HCT116 (cell line): ENCODE data around the gene TBC1D2. TPM values are rescaled to one million over a fixed set of nuclear protein-coding genes. Genes with fewer than 3 reads are reported as not detected.

Experiments
- ATAC-seq: fragments of 200-7000 bp; cut with Tn5 transposase; 2 replicates; pipeline ENCODE4 v1.9.1; 2020; ENCODE audit warnings: mild to moderate bottlenecking, moderate library complexity
- BruUV-seq: library from RNA; stranded (reverse); fragments of 400-500 nt; replicated peaks from 2 replicates; lab custom pipeline; 2021; lab: Mats Ljungman, UMichigan
- CTCF ChIA-PET: fragments of 300-600 bp; sonication (Branson Sonifier 250); formaldehyde crosslinking; loops from one replicate; lab custom pipeline; 2021; ENCODE audit warnings: antibody characterized with exemption; lab: Charles Lee
- POLR2A ChIA-PET: fragments of 300-600, 350-600 bp; sonication (Branson Sonifier 250); formaldehyde crosslinking; loops from one replicate; lab custom pipeline; 2021; ENCODE audit warnings: antibody characterized with exemption; lab: Charles Lee
- RAD21 ChIA-PET, 2 experiments: fragments of 300-600 bp; sonication (Branson Sonifier 250); formaldehyde crosslinking; loops; one replicate each; lab custom pipeline; 2023; ENCODE audit warnings: low total read pairs in 2 of 2; ENCODE audit not compliant: uncharacterized antibody in 2 of 2, unreplicated experiment in 2 of 2, low non-redundant PET in 1 of 2; lab: Charles Lee
- DNase-seq: peaks from one replicate; pipeline ENCODE4 v3.0.0-alpha.2; 2010; ENCODE audit warnings: low read depth, low spot score
- H2AFZ ChIP-seq: fragments of 200-600 bp; shearing (Covaris generic), sonication (generic); 2 replicates; pipeline ENCODE4 v1.6.1; 2017; ENCODE audit warnings: low read depth, mixed run types, mixed read lengths, antibody characterized with exemption, low read length; ENCODE audit not compliant: poor library complexity, severe bottlenecking
- H3K27ac ChIP-seq: 2 replicates; pipeline ENCODE4 v1.5.1; 2012; ENCODE audit warnings: low read depth, low read length
- H3K27me3 ChIP-seq: fragments of 200-600 bp; sonication (generic); 2 replicates; pipeline ENCODE4 v1.6.1; 2016; ENCODE audit warnings: mixed run types, low read length, mixed read lengths; ENCODE audit not compliant: insufficient read depth
- H3K36me3 ChIP-seq, 2 experiments: fragments of 200-500 bp in 1 of 2; fragments of 200-600 bp in 1 of 2; sonication (Bioruptor generic) in 1 of 2; sonication (generic) in 1 of 2; 2 replicates each; pipeline versions ENCODE4 v1.5.1 to v1.6.1; 2014 to 2016; ENCODE audit warnings: low read length in 2 of 2, inconsistent platforms in 1 of 2, mixed read lengths in 1 of 2, mixed run types in 1 of 2; ENCODE audit not compliant: insufficient read depth in 2 of 2, control insufficient read depth in 1 of 2
- H3K4me1 ChIP-seq, 2 experiments: fragments of 200-600 bp in 1 of 2; sonication (generic) in 1 of 2; 2 replicates each; pipeline versions ENCODE4 v1.5.1 to v1.6.1; 2012 to 2017; ENCODE audit warnings: low read length in 2 of 2, inconsistent platforms in 1 of 2, mild to moderate bottlenecking in 1 of 2, mixed read lengths in 1 of 2, mixed run types in 1 of 2, moderate library complexity in 1 of 2; ENCODE audit not compliant: insufficient read depth in 2 of 2, control insufficient read depth in 1 of 2
- H3K4me2 ChIP-seq: fragments of 200-600 bp; sonication (generic); 2 replicates; pipeline ENCODE4 v1.6.1; 2017; ENCODE audit warnings: mixed run types, low read length, mixed read lengths
- H3K4me3 ChIP-seq, 2 experiments: fragments of 200-600 bp in 1 of 2; sonication (generic) in 1 of 2; replicated peaks in 1 of 2; 2 replicates each; pipeline ENCODE4 v1.5.1; 2011 to 2016; ENCODE audit warnings: low read length in 2 of 2, control low read depth in 1 of 2, low read depth in 1 of 2, mild to moderate bottlenecking in 1 of 2, mixed read lengths in 1 of 2, mixed run types in 1 of 2
- H3K79me2 ChIP-seq: fragments of 200-600 bp; sonication (generic); 2 replicates; pipeline ENCODE4 v1.6.1; 2017; ENCODE audit warnings: mild to moderate bottlenecking, mixed run types, low read length, moderate library complexity, mixed read lengths; ENCODE audit not compliant: insufficient read depth
- H3K9ac ChIP-seq: fragments of 200-600 bp; sonication (generic); 2 replicates; pipeline ENCODE4 v1.6.1; 2016; ENCODE audit warnings: low read length, mixed read lengths
- H3K9me2 ChIP-seq: fragments of 200-600 bp; sonication (generic), shearing (Covaris generic); 2 replicates; pipeline ENCODE4 v1.6.1; 2017; ENCODE audit warnings: mixed run types, mild to moderate bottlenecking, moderate library complexity; ENCODE audit not compliant: insufficient read depth
- H3K9me3 ChIP-seq, 2 experiments: fragments of 200-500 bp in 1 of 2; fragments of 200-600 bp in 1 of 2; sonication (Bioruptor generic) in 1 of 2; sonication (generic) in 1 of 2; 2 replicates each; pipeline ENCODE4 v1.6.1; 2014 to 2017; ENCODE audit warnings: low read length in 2 of 2, mixed read lengths in 2 of 2, inconsistent platforms in 1 of 2, low read depth in 1 of 2, mild to moderate bottlenecking in 1 of 2, mixed run types in 1 of 2, moderate library complexity in 1 of 2; ENCODE audit not compliant: control insufficient read depth in 1 of 2, insufficient read depth in 1 of 2
- H4K20me1 ChIP-seq: fragments of 200-600 bp; sonication (generic), shearing (Covaris generic); 2 replicates; pipeline ENCODE4 v1.6.1; 2017; ENCODE audit warnings: mixed run types, mild to moderate bottlenecking, moderate library complexity; ENCODE audit not compliant: insufficient read depth
- ELF1 ChIP-seq: IDR thresholded peaks from 2 replicates; pipeline ENCODE4 v1.6.1; 2012; ENCODE audit warnings: low read depth, borderline replicate concordance
- FOSL1 ChIP-seq: IDR thresholded peaks from 2 replicates; pipeline ENCODE4 v1.6.1; 2012; ENCODE audit warnings: low read depth
- JUND ChIP-seq: IDR thresholded peaks from 2 replicates; pipeline ENCODE4 v1.6.1; 2012
- RAD21 ChIP-seq: IDR thresholded peaks from 2 replicates; pipeline ENCODE4 v1.6.1; 2012; ENCODE audit warnings: low read depth, mild to moderate bottlenecking
- SIN3A ChIP-seq: IDR thresholded peaks from 2 replicates; pipeline ENCODE4 v1.6.1; 2012; ENCODE audit warnings: low read depth
- TCF7L2 ChIP-seq: IDR thresholded peaks from 2 replicates; pipeline ENCODE4 v1.7.0; 2011; ENCODE audit warnings: borderline replicate concordance, inconsistent platforms; ENCODE audit not compliant: insufficient read depth, insufficient read length; ENCODE audit errors: extremely low read depth
- ZNF274 ChIP-seq: fragments of 200-500 bp; sonication (Bioruptor generic); IDR thresholded peaks from 2 replicates; pipeline ENCODE4 v1.6.1; 2014; ENCODE audit warnings: mild to moderate bottlenecking, low read depth, low read length, inconsistent platforms
- intact Hi-C: fragments of 100-400 bp; cut with micrococcal nuclease; formaldehyde crosslinking; loops from 2 replicates; pipeline ENCODE4 v1.10.0; 2022
- total RNA-seq: library from RNA; stranded (reverse); gene quantifications from one replicate; pipeline ENCODE4 v1.2.1, GENCODE V29; 2021; ENCODE audit not compliant: unreplicated experiment
- TF ChIP-seq, protein P1 (sequence below): IDR thresholded peaks from 2 replicates; pipeline ENCODE4 v1.6.1; 2012
- TF ChIP-seq, protein P2 (sequence below), 3 experiments: fragments of 200-600 bp in 1 of 3; sonication (generic) in 1 of 3; IDR thresholded peaks in 2 of 3; conservative IDR thresholded peaks in 1 of 3; 2 replicates each; pipeline ENCODE4 v1.5.1; 2012 to 2017; ENCODE audit warnings: low read depth in 2 of 3, low read length in 2 of 3, antibody characterized with exemption in 1 of 3, borderline replicate concordance in 1 of 3, control low read depth in 1 of 3, mild to moderate bottlenecking in 1 of 3, mixed read lengths in 1 of 3, mixed run types in 1 of 3, moderate library complexity in 1 of 3; ENCODE audit not compliant: insufficient read depth in 1 of 3

Gene TBC1D2
- total RNA-seq, 1 experiment from 2014 or later: 9.8 TPM

DNA sequence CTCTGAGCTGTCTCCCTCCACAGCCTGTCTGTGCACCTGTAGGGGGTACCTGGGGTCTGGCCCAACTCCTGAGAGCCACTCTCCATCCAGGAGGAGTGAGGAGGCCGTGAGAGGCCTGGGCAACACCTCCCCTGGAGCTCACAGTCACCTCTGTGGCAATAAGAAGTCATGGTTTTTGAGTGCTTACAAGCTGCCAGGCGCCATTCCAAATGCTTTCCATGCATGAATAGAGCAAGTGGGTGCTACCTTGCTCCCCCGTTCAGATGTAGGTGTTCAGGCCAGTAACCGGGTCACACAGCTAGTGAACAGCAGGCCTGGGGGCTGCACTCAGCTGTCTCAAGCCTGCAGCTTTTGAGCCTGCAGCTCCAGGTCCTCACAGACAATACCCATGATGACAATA is 93.6 kb downstream of the TBC1D2 start (continued):
- TF ChIP-seq, protein P1, sequence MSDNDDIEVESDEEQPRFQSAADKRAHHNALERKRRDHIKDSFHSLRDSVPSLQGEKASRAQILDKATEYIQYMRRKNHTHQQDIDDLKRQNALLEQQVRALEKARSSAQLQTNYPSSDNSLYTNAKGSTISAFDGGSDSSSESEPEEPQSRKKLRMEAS: no peak
- no peak for TF ChIP-seq ZNF274
- no peak for TF ChIP-seq TCF7L2
- TF ChIP-seq ELF1: no peak
- no peak for TF ChIP-seq FOSL1

DNA sequence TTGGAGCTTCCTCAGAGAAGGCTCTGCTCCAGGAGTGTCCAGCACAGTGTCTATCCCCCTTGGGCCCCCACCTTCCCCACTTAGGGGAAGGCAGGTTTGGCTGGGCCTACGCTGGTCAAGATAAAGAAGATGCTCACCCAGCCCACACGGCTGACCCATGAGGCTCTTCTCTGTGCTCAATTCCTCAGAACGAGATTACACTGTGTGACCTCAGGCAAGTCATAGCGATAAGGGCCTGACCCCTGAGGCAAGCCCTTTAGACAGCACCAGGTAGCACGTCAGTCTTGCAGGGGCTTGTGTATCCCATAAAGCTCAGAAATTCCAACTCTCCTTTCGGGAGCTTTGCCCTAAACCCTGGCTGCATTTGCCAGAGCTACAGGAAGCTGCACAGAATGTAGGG is 95.7 kb downstream of the TBC1D2 start:
- no peaks in the 10 kb centered on the region for H4K20me1 ChIP-seq
- H2AFZ ChIP-seq: no peak overlapping the region
- TF ChIP-seq RAD21: no peak
- no peak for TF ChIP-seq JUND
- TF ChIP-seq, protein P2, sequence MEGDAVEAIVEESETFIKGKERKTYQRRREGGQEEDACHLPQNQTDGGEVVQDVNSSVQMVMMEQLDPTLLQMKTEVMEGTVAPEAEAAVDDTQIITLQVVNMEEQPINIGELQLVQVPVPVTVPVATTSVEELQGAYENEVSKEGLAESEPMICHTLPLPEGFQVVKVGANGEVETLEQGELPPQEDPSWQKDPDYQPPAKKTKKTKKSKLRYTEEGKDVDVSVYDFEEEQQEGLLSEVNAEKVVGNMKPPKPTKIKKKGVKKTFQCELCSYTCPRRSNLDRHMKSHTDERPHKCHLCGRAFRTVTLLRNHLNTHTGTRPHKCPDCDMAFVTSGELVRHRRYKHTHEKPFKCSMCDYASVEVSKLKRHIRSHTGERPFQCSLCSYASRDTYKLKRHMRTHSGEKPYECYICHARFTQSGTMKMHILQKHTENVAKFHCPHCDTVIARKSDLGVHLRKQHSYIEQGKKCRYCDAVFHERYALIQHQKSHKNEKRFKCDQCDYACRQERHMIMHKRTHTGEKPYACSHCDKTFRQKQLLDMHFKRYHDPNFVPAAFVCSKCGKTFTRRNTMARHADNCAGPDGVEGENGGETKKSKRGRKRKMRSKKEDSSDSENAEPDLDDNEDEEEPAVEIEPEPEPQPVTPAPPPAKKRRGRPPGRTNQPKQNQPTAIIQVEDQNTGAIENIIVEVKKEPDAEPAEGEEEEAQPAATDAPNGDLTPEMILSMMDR (IDR thresholded peaks at IDR 0.05 in 2 of 3, conservative IDR thresholded peaks at IDR 0.05 in 1 of 3; ENCODE audit: borderline replicate concordance in 1 of 3, insufficient read depth in 1 of 3, low read depth in 2 of 3, low read length in 2 of 3): no peak
- no peak for TF ChIP-seq FOSL1
- TF ChIP-seq SIN3A: no peak
- TF ChIP-seq, all 23 proteins: peak for 0
- Histone ChIP-seq H3K9me2 (no peaks in the 10 kb centered on the region), H3K9ac (no peak overlapping the region), H3K79me2 (no peaks in the 10 kb centered on the region), H3K9me3 (no peaks in the 10 kb centered on the region), H3K4me1 (no peaks in the 10 kb centered on the region; a peak in 1 of 4 replicates), H3K27ac (no peak overlapping the region), H3K4me2 (no peak overlapping the region), H3K27me3 (no peaks in the 10 kb centered on the region), H3K4me3 (no peak overlapping the region), H3K36me3 (no peaks in the 10 kb centered on the region)
- ChIA-PET POLR2A (no interaction called here), CTCF (no interaction called here), RAD21 (no interaction called here)
- intact Hi-C loops: no loop called here
- ATAC-seq: no peak
- no peak for DNase-seq
- no TSS peak for BruUV-seq
